C4-2B (cell line): ENCODE results near the gene CHST8.

Experiments used
- H3K27ac ChIP-seq: fragments of 450-650 bp; 2 replicates; pipeline ENCODE4 v1.5.1; 2017
- ZFX ChIP-seq: fragments of 450-650 bp; IDR thresholded peaks from 2 replicates; pipeline ENCODE4 v1.6.1; 2017
- TF ChIP-seq, protein P1 (sequence below): fragments of 450-650 bp; conservative IDR thresholded peaks from 2 replicates; pipeline ENCODE4 v1.5.1; 2017; ENCODE audit warnings: mild to moderate bottlenecking

Gene CHST8

DNA sequence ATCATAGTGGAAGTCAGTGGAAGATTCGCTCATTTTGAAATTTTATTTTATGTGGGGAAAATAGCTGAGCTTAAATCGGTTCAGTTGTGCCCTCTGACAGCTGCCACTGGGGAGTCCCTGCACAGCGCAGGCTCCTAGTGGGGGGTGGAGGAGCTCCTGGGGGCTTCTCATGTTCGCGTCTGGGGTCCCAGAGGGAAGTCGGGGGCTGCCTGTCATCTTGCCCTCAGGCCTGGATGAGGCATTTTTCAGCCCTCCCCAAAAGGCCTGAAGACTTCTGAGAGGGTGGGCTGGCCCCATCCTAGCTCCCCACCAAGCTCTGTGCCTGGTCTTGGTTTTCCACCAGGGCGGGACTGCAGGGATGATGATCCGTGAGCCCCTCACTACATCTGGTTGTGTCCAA is 82.1 kb downstream of the CHST8 start:
- no peak overlapping the region for H3K27ac ChIP-seq
- TF ChIP-seq ZFX: no peak
- TF ChIP-seq, protein P1, sequence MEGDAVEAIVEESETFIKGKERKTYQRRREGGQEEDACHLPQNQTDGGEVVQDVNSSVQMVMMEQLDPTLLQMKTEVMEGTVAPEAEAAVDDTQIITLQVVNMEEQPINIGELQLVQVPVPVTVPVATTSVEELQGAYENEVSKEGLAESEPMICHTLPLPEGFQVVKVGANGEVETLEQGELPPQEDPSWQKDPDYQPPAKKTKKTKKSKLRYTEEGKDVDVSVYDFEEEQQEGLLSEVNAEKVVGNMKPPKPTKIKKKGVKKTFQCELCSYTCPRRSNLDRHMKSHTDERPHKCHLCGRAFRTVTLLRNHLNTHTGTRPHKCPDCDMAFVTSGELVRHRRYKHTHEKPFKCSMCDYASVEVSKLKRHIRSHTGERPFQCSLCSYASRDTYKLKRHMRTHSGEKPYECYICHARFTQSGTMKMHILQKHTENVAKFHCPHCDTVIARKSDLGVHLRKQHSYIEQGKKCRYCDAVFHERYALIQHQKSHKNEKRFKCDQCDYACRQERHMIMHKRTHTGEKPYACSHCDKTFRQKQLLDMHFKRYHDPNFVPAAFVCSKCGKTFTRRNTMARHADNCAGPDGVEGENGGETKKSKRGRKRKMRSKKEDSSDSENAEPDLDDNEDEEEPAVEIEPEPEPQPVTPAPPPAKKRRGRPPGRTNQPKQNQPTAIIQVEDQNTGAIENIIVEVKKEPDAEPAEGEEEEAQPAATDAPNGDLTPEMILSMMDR: no peak

DNA sequence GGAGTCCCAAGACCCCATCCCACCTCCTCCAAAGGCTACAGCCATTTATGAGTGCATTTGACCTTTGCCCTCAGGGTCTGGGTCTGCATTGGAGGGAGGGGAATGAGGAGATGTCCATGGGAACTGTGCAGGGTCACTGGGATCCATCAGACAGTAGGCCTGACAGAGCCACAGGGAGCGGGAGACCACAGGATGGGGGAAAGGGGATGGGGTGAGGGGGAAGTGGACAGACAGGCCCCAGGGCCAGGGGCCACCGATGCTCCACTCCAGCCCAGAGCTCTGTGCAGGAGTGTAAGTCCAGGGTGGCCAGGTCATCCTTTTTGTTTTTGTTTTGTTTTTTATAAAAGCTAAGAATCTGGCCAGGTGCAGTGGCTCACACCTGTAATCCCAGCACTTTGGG is 82.5 kb downstream of the CHST8 start:
- TF ChIP-seq, protein P1: no peak
- TF ChIP-seq ZFX: no peak
- no peak overlapping the region for H3K27ac ChIP-seq

DNA sequence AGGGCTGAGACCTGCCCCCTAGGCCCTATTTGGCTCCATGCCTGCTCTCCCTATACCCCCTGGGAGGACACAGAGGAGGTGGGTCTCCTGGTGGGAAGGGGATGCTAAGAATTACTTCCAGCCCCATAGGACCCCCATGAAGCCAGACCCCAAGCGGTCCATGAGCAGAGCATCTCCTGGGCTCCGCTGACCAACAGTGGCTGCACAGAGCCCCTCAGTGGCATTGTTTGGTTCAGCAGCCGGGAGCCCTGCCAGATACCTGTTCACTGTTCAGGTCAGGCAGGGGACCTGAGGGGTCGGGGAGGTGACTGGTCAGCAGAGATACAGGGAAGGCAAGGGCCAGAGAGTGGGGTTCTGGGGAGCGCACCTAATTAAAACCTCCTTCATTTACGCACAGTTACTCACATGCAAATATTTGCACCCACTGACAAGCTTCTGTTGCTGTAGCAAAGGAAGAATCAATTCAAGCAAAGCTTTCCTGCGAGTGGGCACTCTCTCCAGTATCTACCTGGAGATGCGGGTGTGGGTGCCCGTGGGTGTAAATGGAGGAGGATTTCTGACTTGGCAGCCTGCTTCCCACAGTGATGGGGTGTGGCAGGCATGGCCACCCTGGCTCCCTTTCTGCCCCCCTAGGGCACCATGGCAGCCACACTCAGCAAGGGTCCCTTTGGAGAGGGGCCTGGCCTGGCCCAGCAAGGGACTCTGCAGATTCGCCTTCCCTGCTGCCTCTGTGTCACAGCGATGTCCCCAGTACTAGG is 83.5 kb downstream of the CHST8 start:
- TF ChIP-seq, protein P1: no peak
- TF ChIP-seq ZFX: no peak
- H3K27ac ChIP-seq: no peak overlapping the region

DNA sequence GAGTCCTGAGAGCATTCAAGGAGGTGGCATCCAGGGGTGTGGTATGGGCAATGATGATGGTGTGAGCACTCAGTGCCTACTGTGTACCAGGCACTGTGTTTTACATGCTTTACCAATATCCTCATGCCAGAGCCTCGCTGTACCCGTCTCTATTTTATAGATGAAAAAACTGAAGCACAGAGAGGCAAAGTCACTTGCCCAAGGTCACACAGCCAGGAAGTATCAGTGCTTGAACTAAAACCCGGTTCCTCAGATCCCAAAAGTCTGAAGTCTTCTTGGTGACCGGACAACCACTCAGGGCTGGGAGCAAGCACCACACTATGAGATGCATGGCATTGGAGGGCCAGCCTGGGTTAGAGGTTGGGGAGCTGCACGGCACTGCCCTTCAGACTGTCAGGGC is 84.1 kb downstream of the CHST8 start:
- H3K27ac ChIP-seq: no peak overlapping the region
- TF ChIP-seq, protein P1: no peak
- TF ChIP-seq ZFX: no peak

DNA sequence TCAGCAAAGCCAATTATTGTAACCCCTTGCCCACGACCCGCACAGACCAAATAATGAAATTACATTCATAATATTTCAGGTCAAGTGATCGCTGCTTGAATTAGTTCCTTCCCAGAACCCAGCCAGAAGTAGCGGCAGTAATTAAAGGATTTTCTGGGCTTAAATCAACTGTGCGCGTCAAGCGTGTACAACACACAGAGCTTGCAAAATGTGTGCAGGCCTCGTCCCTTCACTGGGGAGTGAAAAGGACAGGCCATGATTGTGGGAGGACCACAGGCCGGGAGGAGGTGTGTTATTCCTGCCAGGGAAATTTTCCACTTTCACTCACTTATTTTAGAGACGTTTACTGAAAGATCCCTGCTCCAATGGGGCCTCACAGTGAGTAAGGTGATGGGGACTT is 84.9 kb downstream of the CHST8 start:
- TF ChIP-seq, protein P1: no peak
- no peak for TF ChIP-seq ZFX
- no peak overlapping the region for H3K27ac ChIP-seq

DNA sequence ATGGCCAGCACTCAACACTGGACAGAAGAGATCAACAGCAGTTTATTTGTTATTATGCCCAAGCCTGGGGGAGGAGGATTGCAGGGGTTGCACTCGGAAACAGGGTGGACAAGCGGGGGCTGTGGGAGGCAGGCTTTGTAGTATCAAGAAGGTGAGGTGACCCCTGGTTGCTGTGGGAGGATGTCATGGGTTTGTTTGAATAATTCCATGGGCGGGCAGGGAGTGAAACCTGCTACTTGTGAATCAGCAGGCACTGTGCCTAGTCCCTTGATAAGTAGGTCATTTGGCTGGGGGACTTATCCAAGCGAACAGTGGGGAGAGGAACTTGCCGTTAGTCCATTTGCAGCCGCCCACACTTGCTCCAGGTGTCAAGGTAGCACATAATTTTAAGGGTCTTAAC is 90.5 kb downstream of the CHST8 start:
- H3K27ac ChIP-seq: no peak overlapping the region
- TF ChIP-seq, protein P1: no peak
- no peak for TF ChIP-seq ZFX

DNA sequence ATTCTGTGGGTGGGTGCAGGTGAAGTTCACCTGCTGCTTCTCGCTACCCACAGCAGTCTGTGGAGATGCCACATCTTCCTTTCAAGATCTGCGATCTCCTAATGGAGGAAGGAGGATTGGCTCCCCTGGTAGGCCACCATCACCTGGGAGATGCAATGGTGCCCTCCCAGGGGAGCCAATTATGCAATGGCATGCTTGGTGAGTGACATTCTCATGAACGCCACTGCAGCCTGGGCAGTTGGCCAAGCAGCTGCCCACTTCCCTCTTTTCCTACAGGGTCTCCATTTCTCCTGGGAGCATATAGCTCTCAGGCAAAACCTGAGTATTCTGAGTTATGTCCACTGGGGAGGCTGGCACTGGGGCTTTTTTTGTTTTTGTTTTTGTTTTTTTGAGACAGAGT is 91.4 kb downstream of the CHST8 start:
- TF ChIP-seq, protein P1: no peak
- no peak for TF ChIP-seq ZFX
- no peak overlapping the region for H3K27ac ChIP-seq
